ENCODE measurements around the gene FBXW12.

DNA sequence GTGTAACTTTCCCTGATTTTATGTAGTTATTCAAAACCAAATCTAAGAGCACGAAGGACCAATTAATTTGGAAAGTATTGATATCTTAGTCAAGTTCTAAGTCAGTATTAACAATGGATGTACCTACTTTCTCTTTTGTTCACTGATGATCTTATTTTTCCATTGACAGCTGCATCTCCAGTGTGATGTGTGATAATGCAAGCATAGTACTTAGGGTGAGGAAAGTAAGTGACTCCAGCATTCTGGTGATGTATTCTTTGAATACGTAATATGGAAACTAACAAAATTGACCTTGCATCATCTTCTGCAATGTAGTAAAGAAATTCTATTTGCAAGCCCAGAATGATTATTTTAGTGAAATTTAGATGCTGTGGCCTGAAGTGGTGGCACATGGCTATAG lies 22.4 kb downstream of the FBXW12 start:
- TF ChIP-seq, protein P1, sequence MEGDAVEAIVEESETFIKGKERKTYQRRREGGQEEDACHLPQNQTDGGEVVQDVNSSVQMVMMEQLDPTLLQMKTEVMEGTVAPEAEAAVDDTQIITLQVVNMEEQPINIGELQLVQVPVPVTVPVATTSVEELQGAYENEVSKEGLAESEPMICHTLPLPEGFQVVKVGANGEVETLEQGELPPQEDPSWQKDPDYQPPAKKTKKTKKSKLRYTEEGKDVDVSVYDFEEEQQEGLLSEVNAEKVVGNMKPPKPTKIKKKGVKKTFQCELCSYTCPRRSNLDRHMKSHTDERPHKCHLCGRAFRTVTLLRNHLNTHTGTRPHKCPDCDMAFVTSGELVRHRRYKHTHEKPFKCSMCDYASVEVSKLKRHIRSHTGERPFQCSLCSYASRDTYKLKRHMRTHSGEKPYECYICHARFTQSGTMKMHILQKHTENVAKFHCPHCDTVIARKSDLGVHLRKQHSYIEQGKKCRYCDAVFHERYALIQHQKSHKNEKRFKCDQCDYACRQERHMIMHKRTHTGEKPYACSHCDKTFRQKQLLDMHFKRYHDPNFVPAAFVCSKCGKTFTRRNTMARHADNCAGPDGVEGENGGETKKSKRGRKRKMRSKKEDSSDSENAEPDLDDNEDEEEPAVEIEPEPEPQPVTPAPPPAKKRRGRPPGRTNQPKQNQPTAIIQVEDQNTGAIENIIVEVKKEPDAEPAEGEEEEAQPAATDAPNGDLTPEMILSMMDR (IDR thresholded peaks at IDR 0.05): no peak
- TF ChIP-seq POLR2A (IDR thresholded peaks at IDR 0.05): no peak

Measured in ovary (tissue), 3 donors.